Measurements from ENCODE around the gene SYNGR3.

SYNGR3 gene

GRCh38 chr16:1998852-1999801, 9.4 kb downstream of the SYNGR3 start:
- ChIA-PET POLR2A (interaction anchor here (1.4 to 1.7 kb wide), 2 partner anchors 10 to 35 kb away, joined by 3 to 6 read pairs; partner anchors contain the start of gene RPS2), CTCF (no interaction called here)

GRCh38 chr16:1999866-2000514, 10.2 kb downstream of the SYNGR3 start:
- POLR2A ChIA-PET: interaction anchor here (1.7 kb wide), 1 partner anchor 9 kb away, joined by 6 read pairs; no protein-coding TSS in a partner anchor
- CTCF ChIA-PET: no interaction called here
- DNase-seq (ENCODE audit: extremely low spot score): no peak
- no peak for TF ChIP-seq ELF4 (IDR thresholded peaks at IDR 0.05)
- no peak for TF ChIP-seq CTBP1 (IDR thresholded peaks at IDR 0.05; ENCODE audit: borderline replicate concordance)
- no peak for TF ChIP-seq FOXA1 (IDR thresholded peaks at IDR 0.05)
- TF ChIP-seq SUZ12 (IDR thresholded peaks at IDR 0.05): no peak
- no peak for TF ChIP-seq L3MBTL2 (conservative IDR thresholded peaks at IDR 0.05)
- no peak for TF ChIP-seq HDGF (IDR thresholded peaks at IDR 0.05; ENCODE audit: borderline replicate concordance)
- TF ChIP-seq TARDBP (IDR thresholded peaks at IDR 0.05): no peak
- TF ChIP-seq ARNT (IDR thresholded peaks at IDR 0.05): no peak
- TF ChIP-seq FOXM1 (IDR thresholded peaks at IDR 0.05; ENCODE audit: borderline replicate concordance): no peak
- no peak for TF ChIP-seq SP1 (IDR thresholded peaks at IDR 0.05)
- no peak for TF ChIP-seq PKNOX1 (IDR thresholded peaks at IDR 0.05)
- TF ChIP-seq BHLHE40 (IDR thresholded peaks at IDR 0.05; ENCODE audit: borderline replicate concordance): no peak

More at GRCh38 chr16:1998852-1999801, 9.4 kb downstream of the SYNGR3 start:
- no peak for DNase-seq (ENCODE audit: extremely low spot score)
- TF ChIP-seq FOXK2 (IDR thresholded peaks at IDR 0.05) (no peak), ELF4 (IDR thresholded peaks at IDR 0.05) (no peak), SP1 (IDR thresholded peaks at IDR 0.05) (no peak), HDGF (IDR thresholded peaks at IDR 0.05; ENCODE audit: borderline replicate concordance) (no peak), BHLHE40 (IDR thresholded peaks at IDR 0.05; ENCODE audit: borderline replicate concordance) (no peak), SUZ12 (IDR thresholded peaks at IDR 0.05) (no peak), L3MBTL2 (conservative IDR thresholded peaks at IDR 0.05) (no peak), FOXM1 (IDR thresholded peaks at IDR 0.05; ENCODE audit: borderline replicate concordance) (no peak), LEF1 (IDR thresholded peaks at IDR 0.05; ENCODE audit: borderline replicate concordance) (no peak), TARDBP (IDR thresholded peaks at IDR 0.05) (no peak), NFRKB (IDR thresholded peaks at IDR 0.05) (no peak), ZNF384 (IDR thresholded peaks at IDR 0.05) (no peak), PKNOX1 (IDR thresholded peaks at IDR 0.05) (no peak)

- no peak for TF ChIP-seq CTBP1 (IDR thresholded peaks at IDR 0.05; ENCODE audit: borderline replicate concordance)
- TF ChIP-seq FOXA1 (IDR thresholded peaks at IDR 0.05): no peak
- TF ChIP-seq HDGF (IDR thresholded peaks at IDR 0.05; ENCODE audit: borderline replicate concordance): no peak
- no peak for TF ChIP-seq ELF4 (IDR thresholded peaks at IDR 0.05)
- no peak for TF ChIP-seq L3MBTL2 (conservative IDR thresholded peaks at IDR 0.05)
- no peak for TF ChIP-seq PKNOX1 (IDR thresholded peaks at IDR 0.05)
- no peak for TF ChIP-seq FOXM1 (IDR thresholded peaks at IDR 0.05; ENCODE audit: borderline replicate concordance)
- TF ChIP-seq LEF1 (IDR thresholded peaks at IDR 0.05; ENCODE audit: borderline replicate concordance): no peak
- TF ChIP-seq SP1 (IDR thresholded peaks at IDR 0.05): no peak
- no peak for TF ChIP-seq NFRKB (IDR thresholded peaks at IDR 0.05)
- no peak for TF ChIP-seq ZNF384 (IDR thresholded peaks at IDR 0.05)
- no peak for TF ChIP-seq BHLHE40 (IDR thresholded peaks at IDR 0.05; ENCODE audit: borderline replicate concordance)
- TF ChIP-seq FOXK2 (IDR thresholded peaks at IDR 0.05): no peak
- TF ChIP-seq TARDBP (IDR thresholded peaks at IDR 0.05): no peak
- TF ChIP-seq SUZ12 (IDR thresholded peaks at IDR 0.05): no peak
- no peak for TF ChIP-seq ARNT (IDR thresholded peaks at IDR 0.05)
- no peak for DNase-seq (ENCODE audit: extremely low spot score)
- ChIA-PET CTCF (no interaction called here), POLR2A (interaction anchor here (1.4 kb wide), 1 partner anchor 36 kb away, joined by 3 read pairs; the partner anchor contains the start of gene RPS2)
Measured at GRCh38 chr16:2001035-2001434, 11.3 kb downstream of the SYNGR3 start.

GRCh38 chr16:2001456-2002355, 11.9 kb downstream of the SYNGR3 start:
- no peak for DNase-seq (ENCODE audit: extremely low spot score)
- POLR2A ChIA-PET: interaction anchor here (1.4 kb wide), 1 partner anchor 37 kb away, joined by 3 read pairs; the partner anchor contains the start of gene RPS2
- no peak for TF ChIP-seq SUZ12 (IDR thresholded peaks at IDR 0.05)
- CTCF ChIA-PET: no interaction called here

Data from HEK293T (cell line).